Stimulated activated CD4-positive, alpha-beta T cell treated with anti-CD3 and anti-CD28 coated beads, Interleukin-12 subunit alpha, Interleukin-12 subunit beta, amount 100 ng/mL, for 24 hours (primary cell): Measurements from ENCODE around the gene NFIA.

Experiments
- DNase-seq, 2 experiments: peaks; one replicate each; pipeline ENCODE4 v3.0.0-alpha.2; 2020; ENCODE audit warnings: low read depth in 2 of 2

Gene NFIA

GRCh38 chr1:61297887-61298286, 215.5 kb downstream of the NFIA start:
- DNase-seq, result no peak

- no peak for DNase-seq
These were observed 217.1 kb downstream of the NFIA start for GRCh38 chr1:61299463-61299862.

- DNase-seq, result no peak
These were observed 218.5 kb downstream of the NFIA start for GRCh38 chr1:61300899-61301298.

GRCh38 chr1:61301824-61302657, 219.7 kb downstream of the NFIA start:
- no peak for DNase-seq

GRCh38 chr1:61307422-61308142, 225.2 kb downstream of the NFIA start:
- DNase-seq, result no peak

- no peak for DNase-seq
These were observed 227.7 kb downstream of the NFIA start for GRCh38 chr1:61310057-61310456.

- DNase-seq, result no peak
These were observed 228.2 kb downstream of the NFIA start for GRCh38 chr1:61310538-61310937.

GRCh38 chr1:61313906-61314422, 231.6 kb downstream of the NFIA start:
- no peak for DNase-seq

GRCh38 chr1:61315011-61315410, 232.7 kb downstream of the NFIA start:
- no peak for DNase-seq

GRCh38 chr1:61316493-61316892, 234.1 kb downstream of the NFIA start:
- no peak for DNase-seq

GRCh38 chr1:61318319-61319125, 236.2 kb downstream of the NFIA start:
- DNase-seq, result no peak

- DNase-seq, result no peak
These were observed 238.2 kb downstream of the NFIA start for GRCh38 chr1:61320575-61320974.

- no peak for DNase-seq
These were observed 239.8 kb downstream of the NFIA start for GRCh38 chr1:61322008-61322744.

GRCh38 chr1:61322769-61323168, 240.4 kb downstream of the NFIA start:
- no peak for DNase-seq

GRCh38 chr1:61323681-61324328, 241.4 kb downstream of the NFIA start:
- DNase-seq, result no peak

- no peak for DNase-seq
These were observed 244.4 kb downstream of the NFIA start for GRCh38 chr1:61326713-61327112.

- no peak for DNase-seq
These were observed 245.1 kb downstream of the NFIA start for GRCh38 chr1:61327436-61327835.

GRCh38 chr1:61329556-61329955, 247.2 kb downstream of the NFIA start:
- no peak for DNase-seq

- DNase-seq, result no peak
These were observed 247.7 kb downstream of the NFIA start for GRCh38 chr1:61330018-61330417.

- no peak for DNase-seq
These were observed 248.2 kb downstream of the NFIA start for GRCh38 chr1:61330571-61330970.

GRCh38 chr1:61332196-61332753, 249.9 kb downstream of the NFIA start:
- DNase-seq, result no peak
